GM19397 (cell line): Measurements from ENCODE around the gene LRMDA.

Source experiments
- ATAC-seq: cut with Tn5 transposase; IDR thresholded peaks from one replicate; pipeline ENCODE4 v1.9.1; 2021; ENCODE audit warnings: mild to moderate bottlenecking, moderate library complexity; ENCODE audit not compliant: unreplicated experiment

Gene LRMDA

GRCh38 chr10:75803121-75803520 is 371.7 kb downstream of the LRMDA start:
- no peak for ATAC-seq

GRCh38 chr10:75803816-75804552 is 372.6 kb downstream of the LRMDA start:
- ATAC-seq = no peak

DNA sequence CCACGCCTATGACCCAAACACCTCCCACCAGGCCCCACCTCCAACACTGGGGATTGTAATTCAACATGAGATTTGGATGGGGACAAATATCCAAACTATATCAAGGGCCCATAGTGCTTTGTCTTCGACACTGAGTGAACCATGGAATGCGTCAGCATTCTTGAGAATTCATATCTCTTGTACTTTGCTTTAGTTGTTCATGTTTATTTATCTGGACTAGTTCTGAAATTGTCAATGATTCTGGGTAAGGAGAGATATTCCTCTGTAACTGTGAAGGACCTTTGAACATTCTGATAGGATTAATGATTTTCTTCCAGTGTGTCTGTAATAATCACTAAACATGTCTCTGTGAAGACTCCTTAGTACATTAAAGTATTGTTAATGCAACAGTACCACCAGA is 374.8 kb downstream of the LRMDA start:
- ATAC-seq = no peak

GRCh38 chr10:75807456-75807855 is 376.0 kb downstream of the LRMDA start:
- ATAC-seq = no peak

DNA sequence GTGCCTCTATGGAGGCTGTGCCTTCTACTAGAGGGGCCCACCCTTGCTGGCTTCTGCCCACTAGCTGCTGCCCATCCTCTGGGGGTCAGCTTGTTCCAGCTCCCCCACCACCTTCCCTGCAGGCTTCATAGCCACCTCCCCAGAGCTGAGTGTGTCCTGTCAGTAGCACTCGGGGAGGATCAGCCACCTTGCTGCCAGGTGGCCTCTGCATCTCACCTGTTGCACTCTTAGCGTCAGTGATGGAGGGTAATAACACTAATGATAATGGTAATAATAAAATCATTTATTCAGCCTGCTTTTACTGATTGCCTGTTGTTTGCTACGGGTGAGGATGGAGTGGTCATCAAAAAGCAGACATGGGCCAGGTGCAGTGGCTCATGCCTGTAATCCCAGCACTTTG is 377.6 kb downstream of the LRMDA start:
- no peak for ATAC-seq

DNA sequence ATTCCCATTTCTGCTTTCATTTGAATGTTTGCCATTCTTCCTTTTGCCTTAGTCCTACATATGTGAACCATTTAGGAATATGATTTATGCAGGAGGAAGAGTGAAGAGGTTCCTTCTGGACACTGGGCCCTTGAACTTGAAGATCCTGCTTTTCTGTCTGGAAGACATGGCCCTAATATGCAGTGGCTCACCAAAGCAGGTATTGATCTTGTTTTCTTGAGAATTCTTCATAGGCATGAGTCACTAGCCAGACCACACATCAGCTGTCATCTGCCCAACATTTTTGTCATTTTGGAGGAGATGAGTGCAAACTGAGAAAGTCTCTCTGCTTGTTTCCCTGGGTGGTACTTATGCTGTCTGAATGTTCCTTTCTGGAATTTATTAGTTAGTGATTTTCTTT is 382.6 kb downstream of the LRMDA start:
- no peak for ATAC-seq

DNA sequence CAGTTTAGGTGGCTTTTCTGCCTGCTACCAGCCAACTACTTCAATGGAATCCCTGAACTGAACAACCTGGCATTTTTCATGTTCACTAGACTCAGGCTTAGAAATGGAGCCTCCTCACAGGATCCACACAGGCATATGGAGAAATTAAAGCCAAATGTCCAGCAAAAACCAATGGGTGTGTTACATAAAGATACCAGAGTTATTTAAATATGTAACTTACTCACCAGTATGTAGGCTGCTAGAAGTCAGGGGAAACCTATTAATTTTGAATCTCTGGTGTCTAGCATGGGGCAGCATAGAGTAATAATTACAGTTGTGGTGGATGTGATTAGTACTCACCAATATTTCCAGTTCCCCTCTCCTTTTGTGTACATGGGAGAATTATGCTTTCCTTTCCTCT is 383.6 kb downstream of the LRMDA start:
- ATAC-seq = no peak

DNA sequence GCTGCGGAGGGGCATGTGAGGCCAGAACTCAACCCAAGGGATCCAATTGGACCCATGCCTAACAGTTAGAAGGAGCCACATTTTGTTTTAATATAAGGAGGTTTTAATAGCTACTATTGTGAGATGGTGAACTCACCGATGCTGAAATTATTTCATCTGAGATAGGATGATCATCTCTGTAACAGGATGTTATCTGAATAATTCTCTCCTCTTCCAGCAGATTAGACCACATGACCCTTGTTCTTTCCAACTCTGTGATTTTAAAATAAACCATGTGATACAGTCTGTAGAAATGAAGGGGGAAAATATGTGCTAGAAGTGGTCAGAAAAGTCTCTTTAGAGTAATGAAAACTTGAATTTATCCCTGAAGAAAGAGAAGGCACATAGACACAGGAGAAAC is 385.8 kb downstream of the LRMDA start:
- no peak for ATAC-seq

DNA sequence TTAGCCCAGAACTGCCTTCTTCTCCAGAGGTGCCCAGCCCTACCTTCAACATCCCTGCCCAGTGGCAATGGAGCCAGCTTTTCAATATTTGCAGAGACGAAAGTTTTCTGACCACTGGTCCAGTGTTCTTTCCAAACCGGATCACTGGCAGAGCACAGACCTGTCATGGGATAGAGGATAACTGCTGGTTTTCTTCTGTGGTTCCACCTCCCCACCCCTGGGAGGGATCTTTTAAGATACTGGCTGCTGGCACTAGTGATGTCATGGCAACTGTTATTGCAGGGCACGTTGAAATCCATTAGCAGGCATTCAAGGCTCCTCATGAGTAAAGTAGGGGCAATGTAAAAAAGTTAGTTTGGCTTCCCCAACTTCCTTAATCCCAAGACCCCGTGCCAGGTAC is 387.1 kb downstream of the LRMDA start:
- ATAC-seq = no peak

DNA sequence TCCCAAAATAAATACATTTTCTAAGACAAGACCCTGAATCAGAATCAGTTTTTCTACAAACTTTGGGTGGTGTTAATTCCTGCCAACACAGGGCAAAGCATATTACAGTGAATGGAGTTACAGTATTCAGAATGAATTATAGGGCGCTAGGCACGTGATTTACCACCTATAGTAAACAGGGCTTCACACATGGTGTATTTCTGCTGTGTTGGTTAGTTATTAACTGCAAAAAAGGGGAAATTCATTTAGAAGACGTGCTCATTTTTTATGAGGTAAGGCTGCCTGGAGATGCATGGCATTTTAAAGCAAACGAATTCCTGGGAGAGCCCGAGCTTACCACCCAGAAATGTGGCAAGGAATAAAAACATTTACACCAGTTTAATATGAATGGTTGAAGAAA is 393.8 kb downstream of the LRMDA start:
- peak; percentile 55 for ATAC-seq

- ATAC-seq = no peak
These were observed 394.2 kb downstream of the LRMDA start for GRCh38 chr10:75825661-75826060.

DNA sequence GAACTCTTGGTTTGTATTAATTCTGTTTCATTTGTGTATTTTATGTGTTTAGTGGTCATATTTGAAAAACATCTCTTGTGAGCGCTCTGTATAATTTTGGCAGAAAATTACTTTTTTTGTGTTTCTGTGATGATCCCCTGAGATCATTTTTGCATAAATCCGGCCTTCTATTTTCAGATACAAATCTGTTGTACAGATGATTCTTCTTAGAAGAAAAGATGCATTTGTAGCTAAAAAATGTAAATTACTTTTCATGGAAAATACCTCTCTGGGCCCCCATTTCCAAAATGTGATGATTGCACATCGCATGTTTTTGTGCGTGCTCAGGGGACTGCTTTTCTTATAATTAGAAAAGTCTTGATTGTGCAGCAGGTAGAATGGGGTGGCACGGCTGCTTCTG is 395.4 kb downstream of the LRMDA start:
- no peak for ATAC-seq

DNA sequence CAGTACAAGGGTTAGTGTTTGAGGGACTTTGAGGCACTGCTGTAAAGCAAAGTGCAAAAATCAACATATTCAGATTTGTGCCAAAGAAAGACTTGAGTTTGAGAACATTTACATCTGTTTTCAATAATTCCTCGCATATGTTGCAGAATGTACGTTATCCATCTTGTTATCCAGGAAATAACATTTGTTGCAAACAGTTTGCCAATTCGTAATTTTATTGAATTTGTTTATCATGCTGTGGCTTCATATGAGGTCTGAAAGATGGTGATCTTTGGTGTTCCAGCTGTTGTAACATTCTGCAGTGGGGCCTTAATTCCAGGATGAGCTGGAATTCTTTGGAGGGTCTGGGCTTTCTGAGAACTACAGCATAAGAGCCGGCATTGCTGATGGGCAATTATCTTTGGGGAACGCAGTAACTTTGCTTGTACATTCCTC is 396.2 kb downstream of the LRMDA start:
- ATAC-seq = no peak

DNA sequence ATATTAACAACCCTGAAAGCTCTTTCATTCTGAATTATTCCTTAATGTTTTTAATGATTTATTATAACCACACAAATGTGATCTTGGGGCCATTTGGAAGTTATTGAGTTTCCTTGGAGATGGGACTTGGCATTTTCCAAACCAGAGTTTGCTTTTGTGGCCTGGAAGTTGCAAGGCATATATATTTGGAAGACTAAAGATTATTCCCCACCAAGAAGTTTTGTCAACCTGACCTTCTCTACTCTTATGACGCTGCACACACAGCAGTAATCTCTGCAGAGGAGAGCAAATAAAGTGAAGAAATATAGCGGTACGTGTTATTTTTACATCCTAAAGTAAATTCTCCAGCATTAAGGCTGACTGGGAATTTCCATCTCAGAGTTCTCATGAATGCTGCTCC is 397.0 kb downstream of the LRMDA start:
- no peak for ATAC-seq

- no peak for ATAC-seq
These were observed 404.6 kb downstream of the LRMDA start for GRCh38 chr10:75836064-75836463.

- no peak for ATAC-seq
These were observed 407.1 kb downstream of the LRMDA start for GRCh38 chr10:75838486-75838885.

DNA sequence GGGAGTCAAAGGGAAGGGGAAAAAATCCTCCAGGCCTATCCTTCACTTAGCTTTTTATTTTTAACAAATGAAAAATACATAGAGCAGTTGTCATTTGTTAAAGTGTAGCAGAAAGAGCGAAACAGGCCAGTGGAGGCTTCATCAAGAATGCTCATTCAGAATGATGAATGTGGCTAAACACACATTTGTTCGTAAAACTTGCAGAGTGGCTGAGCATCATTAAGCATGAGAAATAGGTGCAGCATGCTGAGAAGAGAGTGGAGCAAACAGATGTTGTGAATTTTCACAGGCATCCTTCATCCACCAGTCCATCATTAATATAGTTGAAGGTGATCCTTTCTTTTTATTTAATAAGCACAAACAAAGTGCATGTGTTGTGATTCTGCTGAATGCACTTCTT is 407.6 kb downstream of the LRMDA start:
- no peak for ATAC-seq

- no peak for ATAC-seq
These were observed 409.8 kb downstream of the LRMDA start for GRCh38 chr10:75841266-75841665.

DNA sequence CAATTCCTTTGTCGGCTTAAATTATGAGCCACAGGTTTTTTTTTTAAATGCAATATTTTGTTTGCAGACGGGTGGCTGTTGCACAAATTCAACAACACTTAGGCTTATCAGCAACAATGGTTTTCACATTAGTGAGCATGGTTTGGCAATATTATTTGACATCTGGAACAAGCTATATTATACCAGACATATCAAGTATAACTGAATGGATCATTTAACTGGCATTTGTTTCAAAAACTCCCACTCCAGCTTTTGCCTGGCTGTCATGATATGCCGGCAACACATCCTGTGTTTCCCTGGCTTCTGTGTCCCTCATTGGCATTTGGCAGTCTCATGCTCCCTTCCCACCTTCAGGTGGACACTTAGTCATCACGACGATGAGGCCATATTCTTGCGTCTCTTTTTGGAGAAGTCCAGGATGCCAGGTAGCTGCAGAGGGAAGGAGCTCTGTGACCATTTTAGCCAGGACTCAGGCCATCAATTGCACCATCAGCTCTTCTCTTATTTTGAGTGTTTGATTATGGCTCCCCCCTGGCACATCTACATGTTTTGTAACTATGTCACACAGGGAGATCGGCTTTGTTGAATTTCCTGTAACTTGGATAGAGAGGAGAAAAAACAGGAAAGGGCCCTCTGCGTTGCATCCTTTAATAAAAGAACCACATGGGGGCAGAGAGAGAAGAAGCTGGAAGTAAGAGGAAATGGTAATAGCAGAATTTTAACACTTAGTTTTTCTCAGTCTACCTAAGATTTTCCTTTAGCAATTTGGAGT is 413.9 kb downstream of the LRMDA start:
- ATAC-seq = no peak

GRCh38 chr10:75847477-75847876 is 416.1 kb downstream of the LRMDA start:
- no peak for ATAC-seq

DNA sequence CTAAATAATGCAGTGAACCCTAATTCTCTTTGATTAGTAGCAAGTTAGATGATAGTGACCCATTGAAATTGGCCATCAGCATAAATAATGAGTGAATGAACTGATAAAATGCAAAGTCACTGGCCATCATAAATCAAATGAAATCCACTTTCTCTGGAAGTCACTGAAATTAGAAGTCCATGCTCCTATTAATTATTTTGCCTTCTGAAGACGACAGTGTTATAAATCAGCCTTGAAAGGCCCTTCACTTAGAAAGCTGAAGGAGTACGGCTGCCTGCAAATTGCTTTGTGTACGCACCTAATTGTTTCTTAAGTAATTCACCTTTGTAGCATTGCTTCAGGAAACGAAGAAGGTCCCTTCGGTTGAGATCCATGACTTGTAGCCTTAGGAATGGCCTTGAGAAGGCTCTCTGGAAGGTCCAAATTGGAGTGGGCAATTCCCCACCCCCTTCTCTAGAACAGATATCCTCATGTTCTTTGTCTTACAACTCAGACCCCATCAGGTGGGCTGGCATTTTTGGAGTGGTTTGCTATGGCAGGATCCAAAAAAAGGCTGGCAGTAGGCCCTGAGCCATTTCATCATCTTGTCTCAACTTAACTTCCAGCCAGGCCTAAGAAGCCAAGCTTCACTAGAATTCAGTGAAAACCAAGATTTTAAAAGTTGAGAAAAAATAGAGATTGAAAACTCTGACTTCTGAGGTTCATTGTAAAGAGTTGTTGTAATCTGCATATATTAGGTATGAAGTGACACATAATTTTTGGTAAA is 420.3 kb downstream of the LRMDA start:
- no peak for ATAC-seq
